PC-3 (cell line): Measurements from ENCODE around the gene LY86. TPM values are rescaled to one million over a fixed set of nuclear protein-coding genes. Genes with fewer than 3 reads are reported as not detected.

ENCODE experiments used
- ATAC-seq: fragments of 200-7000 bp; cut with Tn5 transposase; 2 replicates; pipeline ENCODE4 v1.9.1; 2020; ENCODE audit warnings: mild to moderate bottlenecking, moderate library complexity
- BruUV-seq: library from RNA; stranded (reverse); fragments of 400-500 nt; replicated peaks from 2 replicates; lab custom pipeline; 2021; lab: Mats Ljungman, UMichigan
- CTCF ChIA-PET: fragments of 300-600 bp; sonication (Branson Sonifier 250); formaldehyde crosslinking; loops from one replicate; lab custom pipeline; 2022; ENCODE audit warnings: antibody characterized with exemption; lab: Charles Lee
- POLR2A ChIA-PET: fragments of 300-600 bp; sonication (Branson Sonifier 250); formaldehyde crosslinking; loops from one replicate; lab custom pipeline; 2022; ENCODE audit warnings: antibody characterized with exemption; ENCODE audit not compliant: unreplicated experiment; lab: Charles Lee
- DNase-seq: peaks from one replicate; pipeline ENCODE4 v3.0.0-alpha.2; 2015
- H2AFZ ChIP-seq: fragments of 300-600 bp; sonication (generic); 2 replicates; pipeline ENCODE4 v1.6.0; 2016; ENCODE audit warnings: antibody characterized with exemption, low read length
- H3F3A ChIP-seq: fragments of 300-600 bp; sonication (generic); one replicate; pipeline ENCODE4 v1.6.0; 2017; ENCODE audit warnings: antibody characterized with exemption, low read length, control low read depth, mild to moderate bottlenecking; ENCODE audit not compliant: unreplicated experiment
- H3K27ac ChIP-seq: fragments of 300-600 bp; sonication (generic); 2 replicates; pipeline ENCODE4 v1.5.1; 2016; ENCODE audit warnings: mild to moderate bottlenecking, low read length
- H3K27me3 ChIP-seq: fragments of 300-600 bp; sonication (generic); 2 replicates; pipeline ENCODE4 v1.6.1; 2016; ENCODE audit warnings: low read length, mixed read lengths
- H3K36me3 ChIP-seq: fragments of 300-600 bp; sonication (generic); 2 replicates; pipeline ENCODE4 v1.6.1; 2016; ENCODE audit warnings: low read depth, mixed run types, low read length, mixed read lengths
- H3K4me1 ChIP-seq: fragments of 300-600 bp; sonication (generic); 2 replicates; pipeline ENCODE4 v1.5.1; 2016; ENCODE audit warnings: low read length; ENCODE audit not compliant: insufficient read depth
- H3K4me2 ChIP-seq: fragments of 300-600 bp; sonication (generic); 2 replicates; pipeline ENCODE4 v1.6.0; 2016; ENCODE audit warnings: low read length
- H3K4me3 ChIP-seq: fragments of 300-600 bp; sonication (generic); 2 replicates; pipeline ENCODE4 v1.5.1; 2016; ENCODE audit warnings: mild to moderate bottlenecking, low read length, mixed read lengths
- H3K79me2 ChIP-seq: fragments of 300-600 bp; sonication (generic); 2 replicates; pipeline ENCODE4 v1.6.1; 2017; ENCODE audit warnings: low read length, mixed read lengths
- H3K9ac ChIP-seq: fragments of 300-600 bp; sonication (generic); 2 replicates; pipeline ENCODE4 v1.6.0; 2016; ENCODE audit warnings: mild to moderate bottlenecking, low read length
- H3K9me2 ChIP-seq: fragments of 300-600 bp; sonication (generic); replicated peaks from 2 replicates; pipeline ENCODE4 v1.6.1; 2016; ENCODE audit warnings: mixed run types, low read length, mixed read lengths
- H3K9me3 ChIP-seq: fragments of 300-600 bp; sonication (generic); 2 replicates; pipeline ENCODE4 v1.6.1; 2016; ENCODE audit warnings: low read length, mixed read lengths
- H4K20me1 ChIP-seq: fragments of 300-600 bp; sonication (generic); 2 replicates; pipeline ENCODE4 v1.6.1; 2016; ENCODE audit warnings: low read length, mixed read lengths
- CTCF ChIP-seq: fragments of 300-600 bp; sonication (generic); conservative IDR thresholded peaks from 2 replicates; pipeline ENCODE4 v1.5.1; 2017; ENCODE audit warnings: antibody characterized with exemption, low read depth, mild to moderate bottlenecking, low read length
- EZH2 ChIP-seq: fragments of 300-600 bp; sonication (generic); IDR thresholded peaks from one replicate; pipeline ENCODE4 v1.6.1; 2017; ENCODE audit warnings: antibody characterized with exemption, mild to moderate bottlenecking, low read length; ENCODE audit not compliant: unreplicated experiment
- EZH2phosphoT487 ChIP-seq: fragments of 300-600 bp; sonication (generic); IDR thresholded peaks from 2 replicates; pipeline ENCODE4 v1.6.1; 2018; ENCODE audit warnings: mild to moderate bottlenecking, antibody characterized with exemption, low read length, borderline replicate concordance
- intact Hi-C: fragments of 100-400 bp; cut with micrococcal nuclease; formaldehyde crosslinking; loops from 2 replicates; pipeline ENCODE4 v1.9.0; 2023
- total RNA-seq: library from RNA; depleted of rRNA; stranded (reverse); fragments of >200 nt; gene quantifications from 2 replicates; pipeline ENCODE4 v1.2.3, GENCODE V29; 2014

The LY86 gene
- total RNA-seq, 1 experiment from 2014 or later = not detected

- Histone ChIP-seq H3K9ac (no peak overlapping the region), H3K4me1 (no peaks in the 10 kb centered on the region), H3F3A (no peaks in the 10 kb centered on the region), H3K79me2 (no peaks in the 10 kb centered on the region), H3K9me2 (no peaks in the 10 kb centered on the region), H3K27ac (no peak overlapping the region), H3K4me3 (no peak overlapping the region), H4K20me1 (no peaks in the 10 kb centered on the region), H3K4me2 (no peak overlapping the region), H3K27me3 (peaks cover 38% of the 10 kb centered on the region), H3K36me3 (no peaks in the 10 kb centered on the region), H2AFZ (no peak overlapping the region), H3K9me3 (no peaks in the 10 kb centered on the region)
- DNase-seq (no peak), ATAC-seq (no peak)
- POLR2A ChIA-PET = no interaction called here
- BruUV-seq = no TSS peak
- CTCF ChIA-PET = no interaction called here
- TF ChIP-seq CTCF = no peak
- no peak for TF ChIP-seq EZH2phosphoT487
- no peak for TF ChIP-seq EZH2
- intact Hi-C loops = no loop called here
These were observed 23.5 kb upstream of the LY86 start for GRCh38 chr6:6565069-6565468.

GRCh38 chr6:6565488-6565887 lies 23.0 kb upstream of the LY86 start:
- no peaks in the 10 kb centered on the region for H3K9me2 ChIP-seq
- no peaks in the 10 kb centered on the region for H3K36me3 ChIP-seq
- no peaks in the 10 kb centered on the region for H3K4me1 ChIP-seq
- no peaks in the 10 kb centered on the region for H3F3A ChIP-seq
- H3K9ac ChIP-seq = no peak overlapping the region
- H3K4me2 ChIP-seq = no peak overlapping the region
- no peaks in the 10 kb centered on the region for H3K79me2 ChIP-seq
- TF ChIP-seq EZH2 (no peak), CTCF (no peak), EZH2phosphoT487 (no peak)
- ChIA-PET CTCF (no interaction called here), POLR2A (no interaction called here)
- no peak overlapping the region for H3K4me3 ChIP-seq
- no TSS peak for BruUV-seq
- H3K27me3 ChIP-seq = peaks cover 41% of the 10 kb centered on the region
- H3K27ac ChIP-seq = no peak overlapping the region
- no peaks in the 10 kb centered on the region for H3K9me3 ChIP-seq
- DNase-seq (no peak), ATAC-seq (no peak)
- no peaks in the 10 kb centered on the region for H4K20me1 ChIP-seq
- no peak overlapping the region for H2AFZ ChIP-seq
- intact Hi-C loops = no loop called here

DNA sequence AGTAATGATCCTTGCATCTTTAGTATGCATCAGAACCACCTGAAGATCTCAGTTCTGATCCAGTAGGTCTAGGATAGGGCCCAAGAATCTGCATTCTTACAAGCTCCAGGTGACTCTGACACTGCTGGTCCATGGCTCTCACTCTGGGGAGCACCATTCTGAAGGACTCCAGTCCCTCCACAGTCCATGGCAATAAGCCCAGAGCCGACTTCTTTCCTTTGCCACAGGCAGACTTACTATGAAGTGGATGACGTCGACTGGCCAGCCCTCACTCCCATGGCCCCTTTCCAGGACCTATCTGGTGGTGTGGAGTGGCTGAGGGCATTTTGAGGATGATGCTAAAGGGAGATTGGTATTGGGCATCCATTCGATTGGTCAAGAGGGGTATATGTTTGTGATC lies 21.8 kb upstream of the LY86 start:
- no peak for ATAC-seq
- Histone ChIP-seq H3K79me2 (no peaks in the 10 kb centered on the region), H3K27me3 (peaks cover 53% of the 10 kb centered on the region), H4K20me1 (no peaks in the 10 kb centered on the region), H3K9ac (no peak overlapping the region), H3K9me3 (no peaks in the 10 kb centered on the region), H3F3A (no peaks in the 10 kb centered on the region), H3K4me3 (no peak overlapping the region), H3K27ac (no peak overlapping the region), H3K4me1 (no peaks in the 10 kb centered on the region), H2AFZ (no peak overlapping the region), H3K4me2 (no peak overlapping the region), H3K9me2 (no peaks in the 10 kb centered on the region), H3K36me3 (no peaks in the 10 kb centered on the region)
- intact Hi-C loops = no loop called here
- TF ChIP-seq EZH2phosphoT487 (no peak), CTCF (no peak), EZH2 (no peak)
- ChIA-PET CTCF (no interaction called here), POLR2A (no interaction called here)
- no TSS peak for BruUV-seq
- DNase-seq = no peak
